Measurements from ENCODE around the gene PNPLA8. TPM values are rescaled to one million over a fixed set of nuclear protein-coding genes. Genes with fewer than 3 reads are reported as not detected.

Gene PNPLA8
- total RNA-seq, 2 donors from 2014 or later = 25.8 to 27.3 TPM

GRCh38 chr7:108453320-108453719 lies 72.6 kb downstream of the PNPLA8 start:
- intact Hi-C loops (cut with DNase I) = no loop called here
- Histone ChIP-seq H3K9me3 (no peaks in the 10 kb centered on the region), H3K4me1 (replicated peaks) (peaks cover 7% of the 10 kb centered on the region), H3K36me3 (no peaks in the 10 kb centered on the region), H3K27me3 (replicated peaks; ENCODE audit: insufficient read depth) (no peaks in the 10 kb centered on the region), H3K4me3 (no peak overlapping the region), H3K27ac (no peak overlapping the region)
- 97% methylated on average over 4 of the region's 4 CpGs for whole genome bisulfite sequencing
- no peak for TF ChIP-seq POLR2AphosphoS5 (IDR thresholded peaks at IDR 0.05)
- no peak for TF ChIP-seq POLR2A (IDR thresholded peaks at IDR 0.05)
- TF ChIP-seq CTCF (IDR thresholded peaks at IDR 0.05) = no peak
- no peak for DNase-seq (ENCODE audit: low spot score)

GRCh38 chr7:108452707-108453106 lies 73.2 kb downstream of the PNPLA8 start:
- Histone ChIP-seq H3K36me3 (no peaks in the 10 kb centered on the region), H3K27ac (no peak overlapping the region), H3K27me3 (replicated peaks; ENCODE audit: insufficient read depth) (no peaks in the 10 kb centered on the region), H3K4me3 (no peak overlapping the region), H3K4me1 (replicated peaks) (peaks cover 7% of the 10 kb centered on the region), H3K9me3 (no peaks in the 10 kb centered on the region)
- intact Hi-C loops (cut with DNase I) = no loop called here
- no peak for DNase-seq (ENCODE audit: low spot score)
- TF ChIP-seq CTCF (IDR thresholded peaks at IDR 0.05) (peak in 1 of 4 experiments; percentile 13), POLR2A (IDR thresholded peaks at IDR 0.05) (no peak)
- 72% methylated on average over 2 of the region's 2 CpGs for WGBS

GRCh38 chr7:108451296-108451848 lies 74.6 kb downstream of the PNPLA8 start:
- no peak overlapping the region for H3K4me3 ChIP-seq
- no peaks in the 10 kb centered on the region for H3K36me3 ChIP-seq
- no peak for TF ChIP-seq POLR2A (IDR thresholded peaks at IDR 0.05)
- TF ChIP-seq CTCF (IDR thresholded peaks at IDR 0.05) = no peak
- no peak for TF ChIP-seq POLR2AphosphoS5 (IDR thresholded peaks at IDR 0.05)
- H3K27ac ChIP-seq = no peak overlapping the region
- peaks cover 7% of the 10 kb centered on the region for H3K4me1 ChIP-seq (replicated peaks)
- DNase-seq (ENCODE audit: low spot score) = no peak
- intact Hi-C loops (cut with DNase I) = no loop called here
- 89% methylated on average over 2 of the region's 2 CpGs for WGBS
- no peaks in the 10 kb centered on the region for H3K9me3 ChIP-seq
- H3K27me3 ChIP-seq (replicated peaks; ENCODE audit: insufficient read depth) = no peaks in the 10 kb centered on the region

GRCh38 chr7:108450160-108450559 lies 75.8 kb downstream of the PNPLA8 start:
- H3K36me3 ChIP-seq = no peaks in the 10 kb centered on the region
- H3K27me3 ChIP-seq (replicated peaks; ENCODE audit: insufficient read depth) = no peaks in the 10 kb centered on the region
- no peak for DNase-seq (ENCODE audit: low spot score)
- intact Hi-C loops (cut with DNase I) = no loop called here
- H3K27ac ChIP-seq = no peak overlapping the region
- WGBS = 77% methylated on average over 1 of the region's 1 CpG
- peaks cover under 1% of the 10 kb centered on the region for H3K4me1 ChIP-seq (replicated peaks)
- no peaks in the 10 kb centered on the region for H3K9me3 ChIP-seq
- no peak for TF ChIP-seq POLR2AphosphoS5 (IDR thresholded peaks at IDR 0.05)
- no peak for TF ChIP-seq CTCF (IDR thresholded peaks at IDR 0.05)
- no peak for TF ChIP-seq POLR2A (IDR thresholded peaks at IDR 0.05)
- H3K4me3 ChIP-seq = no peak overlapping the region

- Histone ChIP-seq H3K36me3 (no peaks in the 10 kb centered on the region), H3K4me1 (replicated peaks) (no peaks in the 10 kb centered on the region), H3K27ac (no peak overlapping the region), H3K9me3 (no peaks in the 10 kb centered on the region), H3K27me3 (replicated peaks; ENCODE audit: insufficient read depth) (no peaks in the 10 kb centered on the region), H3K4me3 (no peak overlapping the region)
- intact Hi-C loops (cut with DNase I) = no loop called here
- no peak for TF ChIP-seq POLR2A (IDR thresholded peaks at IDR 0.05)
- no peak for DNase-seq (ENCODE audit: low spot score)
Measured at GRCh38 chr7:108449521-108449920, 76.4 kb downstream of the PNPLA8 start.
